ENCODE results near the gene TBC1D22A.

The TBC1D22A gene

DNA sequence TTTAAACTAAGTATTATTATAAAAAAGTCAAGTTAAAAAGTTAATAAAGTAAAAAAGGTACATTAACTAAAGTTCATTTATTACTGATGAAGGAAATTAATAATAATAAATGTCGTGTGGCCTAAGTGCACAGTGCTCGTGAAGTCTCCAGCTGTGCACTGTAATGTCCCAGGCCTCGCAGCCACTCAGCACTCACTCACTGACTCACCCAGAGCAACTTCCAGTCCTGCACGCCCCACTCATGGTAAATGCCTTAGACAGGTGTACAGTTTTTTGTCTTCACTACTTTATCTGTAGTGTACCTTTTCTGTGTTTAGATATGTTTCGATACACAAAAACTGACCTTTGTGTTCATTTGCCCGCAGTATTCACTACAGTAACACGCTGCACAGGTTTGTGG is 175.5 kb downstream of the TBC1D22A start:
- DNase-seq, result no peak

DNA sequence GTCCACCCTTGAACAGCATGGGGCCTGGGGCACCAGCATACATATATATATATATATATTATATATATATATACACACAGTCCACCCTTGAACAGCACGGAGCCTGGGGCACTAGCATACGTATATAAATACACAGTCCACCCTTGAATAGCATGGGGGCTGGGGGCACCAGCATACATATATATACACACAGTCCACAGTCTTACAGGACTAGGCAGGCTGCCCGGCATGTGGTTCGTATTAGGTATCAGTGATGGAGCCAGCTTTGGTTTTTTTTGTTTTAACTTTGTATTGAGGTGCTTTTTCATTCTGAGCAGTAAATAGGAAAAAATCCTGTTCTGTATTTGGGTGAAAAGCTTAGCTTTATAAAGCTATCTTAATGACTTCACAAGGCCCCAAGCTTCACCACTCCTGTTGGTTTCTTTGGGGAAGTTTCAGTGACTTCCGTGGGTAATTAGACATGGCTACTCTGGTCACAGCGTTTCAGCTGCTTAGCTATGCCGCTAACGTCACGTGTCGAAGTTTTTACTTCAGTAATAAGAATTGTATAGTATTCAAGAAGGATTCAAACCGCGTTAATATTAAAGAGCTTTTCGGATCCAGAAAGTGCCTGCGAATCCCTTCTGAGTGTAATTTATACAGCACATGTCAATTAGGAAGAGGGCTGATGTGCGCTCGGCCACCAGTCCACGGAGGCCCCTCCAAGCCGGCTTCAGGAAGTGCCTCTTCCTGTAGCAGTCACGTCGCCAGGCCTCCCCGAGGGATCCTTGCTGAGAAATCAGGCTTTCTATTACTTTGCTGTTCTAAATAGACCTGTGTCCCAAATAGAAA is 179.7 kb downstream of the TBC1D22A start:
- no peak for DNase-seq

DNA sequence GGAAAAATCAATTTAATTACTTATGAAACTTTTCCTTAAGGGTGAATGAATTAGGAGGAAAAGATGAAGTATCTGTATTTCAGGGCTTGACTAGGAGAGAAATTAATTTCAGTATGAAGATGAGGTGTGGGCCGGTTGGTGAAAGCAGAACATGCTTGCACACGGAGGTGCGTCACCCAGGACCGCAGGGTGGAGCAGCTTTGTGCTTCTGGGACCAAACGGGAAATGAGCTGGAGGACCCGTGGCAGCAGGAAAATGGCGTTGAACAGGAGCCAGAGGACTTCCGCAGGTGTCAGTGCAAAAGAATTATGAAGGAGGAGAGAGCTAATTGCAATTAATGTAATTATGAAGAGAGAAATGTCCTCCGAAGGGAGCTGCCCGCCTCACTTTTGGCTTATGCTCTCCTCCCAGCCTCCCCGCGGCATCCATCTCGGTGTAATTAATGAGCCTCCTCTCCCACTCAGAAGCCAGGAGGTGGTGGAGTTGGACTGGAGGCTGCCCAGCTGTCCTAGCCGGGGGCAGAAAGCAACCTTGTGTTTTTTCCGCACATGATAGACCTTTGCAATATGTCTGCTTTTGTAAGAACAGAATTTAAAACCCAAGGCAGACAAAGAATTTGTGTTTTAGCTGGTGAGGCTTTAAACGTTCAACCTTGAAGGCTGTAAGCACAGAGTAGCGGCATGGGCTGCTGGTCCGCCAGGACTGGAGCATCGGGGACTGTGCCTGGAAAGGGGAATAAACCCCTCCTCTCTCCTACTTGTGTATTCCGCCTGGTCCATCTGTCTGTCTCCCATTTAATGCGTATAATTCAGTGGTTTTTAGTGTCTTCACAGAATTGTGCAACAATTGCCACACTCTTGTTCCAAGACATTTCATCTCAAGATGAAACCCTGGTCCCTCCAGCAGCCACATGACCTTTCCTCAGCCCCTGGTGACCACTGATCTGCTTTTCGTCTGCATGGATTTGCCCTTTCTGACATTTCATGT is 180.6 kb downstream of the TBC1D22A start:
- DNase-seq, result no peak

DNA sequence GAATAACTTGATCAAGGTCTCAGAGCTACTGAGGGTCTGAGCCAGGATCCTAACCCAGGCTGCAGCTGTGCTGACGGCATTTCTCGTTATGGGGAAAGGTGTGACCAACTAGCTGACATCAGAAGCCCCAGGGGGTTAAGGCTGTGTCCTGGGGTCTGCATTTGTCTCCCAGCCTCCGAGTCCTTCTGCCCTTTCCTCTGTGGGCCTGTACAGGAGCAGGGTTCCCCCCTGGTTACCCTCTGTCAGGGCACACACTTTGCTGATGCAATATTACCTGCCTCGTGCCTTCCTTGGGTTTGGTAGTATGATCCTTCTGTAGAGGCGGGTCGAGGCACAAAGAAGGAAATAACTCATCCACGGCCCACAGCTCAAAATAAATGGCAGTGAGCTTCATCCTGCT is 183.0 kb downstream of the TBC1D22A start:
- DNase-seq, result no peak

DNA sequence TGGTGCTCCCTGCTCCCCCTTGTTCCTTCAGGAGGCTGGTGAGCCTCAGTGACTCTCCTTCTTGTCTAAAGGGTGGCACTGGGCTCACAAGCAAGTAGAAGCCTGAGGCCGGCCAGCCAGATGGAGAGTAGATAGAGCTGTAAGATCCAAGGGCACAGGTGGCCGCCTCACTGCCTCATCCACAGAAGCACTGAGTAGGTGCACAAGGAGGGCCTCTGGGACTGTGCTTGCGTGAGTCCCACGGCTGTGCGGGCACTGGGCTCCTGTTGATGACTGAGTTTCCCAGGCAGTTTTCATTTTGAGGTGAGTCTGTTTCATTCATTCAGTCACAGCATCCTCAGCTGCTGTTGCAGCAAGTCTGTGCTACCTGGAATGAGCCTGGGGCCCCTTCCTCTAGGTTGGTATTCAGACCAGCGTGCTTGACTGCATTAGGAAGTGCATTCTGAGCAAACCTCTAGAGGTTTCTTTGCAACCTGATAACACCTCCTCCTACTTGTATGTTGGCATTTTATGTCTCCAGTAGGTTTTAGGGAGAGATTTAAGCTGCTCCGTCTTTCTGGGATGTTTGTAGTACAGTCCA is 184.0 kb downstream of the TBC1D22A start:
- DNase-seq, result no peak

DNA sequence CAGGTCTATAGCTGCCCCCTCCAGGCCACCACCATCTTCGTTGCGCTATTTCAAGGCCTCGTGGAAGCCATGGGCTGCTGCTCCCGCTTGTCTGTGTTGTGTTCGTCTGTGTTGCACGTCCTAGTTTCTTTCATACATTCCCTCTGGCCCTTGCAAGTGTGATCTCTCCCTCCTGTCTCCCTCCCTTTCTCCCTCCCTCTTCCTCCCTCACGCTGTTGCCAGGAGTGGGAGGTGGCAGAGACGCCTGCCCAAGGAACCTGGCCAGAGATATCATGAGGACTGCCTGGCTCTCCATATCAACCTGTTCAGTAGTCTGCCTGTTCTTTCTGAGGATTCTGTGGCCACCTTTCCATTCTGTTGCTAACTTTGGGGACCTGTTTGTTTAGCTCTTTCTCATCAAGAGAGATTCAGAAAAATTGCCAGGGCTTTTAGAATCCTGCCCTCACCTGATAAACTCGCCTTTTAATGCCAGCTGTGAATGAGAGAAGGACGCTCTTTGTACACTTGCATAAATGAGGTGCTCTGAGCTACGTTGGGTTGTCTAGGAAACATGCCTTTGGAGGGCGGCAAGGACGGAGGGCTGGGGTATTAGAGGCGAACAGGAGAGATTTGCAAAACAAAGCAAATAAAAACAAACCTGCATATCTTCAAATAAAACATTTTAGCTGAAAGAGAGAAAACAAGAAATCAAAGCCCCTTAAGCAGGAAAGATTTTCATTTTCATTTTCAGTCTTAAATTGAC is 185.2 kb downstream of the TBC1D22A start:
- no peak for DNase-seq

DNA sequence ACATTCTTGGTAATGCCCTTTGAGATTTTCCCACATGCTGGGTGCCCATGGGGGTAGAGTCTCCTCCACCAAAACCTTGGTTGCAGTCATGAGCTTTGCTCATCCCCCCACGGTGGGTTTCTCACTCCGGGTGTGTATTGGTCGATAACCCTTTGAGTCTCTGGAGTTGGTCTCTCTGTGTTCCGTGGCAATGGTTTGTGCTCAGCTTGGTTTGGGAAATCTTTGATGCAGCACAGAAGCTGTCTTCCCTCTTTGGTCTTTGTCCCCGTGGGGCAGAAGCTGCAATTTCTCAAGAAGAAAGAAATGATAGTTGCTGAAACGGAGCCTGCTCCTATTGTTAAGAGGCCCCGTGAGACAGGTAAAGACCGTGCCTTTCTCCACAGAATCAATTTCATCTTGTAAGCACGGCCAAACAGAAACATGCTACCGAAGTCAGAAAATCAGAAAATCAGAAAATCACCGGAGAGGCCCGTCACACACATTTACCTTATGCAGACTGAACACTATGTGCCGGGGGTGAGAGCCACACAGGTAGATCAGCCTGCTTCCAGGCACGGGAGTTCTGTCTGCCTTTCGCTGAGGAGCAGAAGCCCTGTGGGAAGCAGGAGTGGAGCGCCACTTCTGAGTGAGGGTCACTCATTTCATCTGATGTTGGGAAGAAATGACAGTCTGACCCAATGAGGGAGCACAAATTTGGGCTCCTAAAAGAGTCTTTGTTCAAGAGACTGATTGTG is 186.1 kb downstream of the TBC1D22A start:
- DNase-seq, result no peak

DNA sequence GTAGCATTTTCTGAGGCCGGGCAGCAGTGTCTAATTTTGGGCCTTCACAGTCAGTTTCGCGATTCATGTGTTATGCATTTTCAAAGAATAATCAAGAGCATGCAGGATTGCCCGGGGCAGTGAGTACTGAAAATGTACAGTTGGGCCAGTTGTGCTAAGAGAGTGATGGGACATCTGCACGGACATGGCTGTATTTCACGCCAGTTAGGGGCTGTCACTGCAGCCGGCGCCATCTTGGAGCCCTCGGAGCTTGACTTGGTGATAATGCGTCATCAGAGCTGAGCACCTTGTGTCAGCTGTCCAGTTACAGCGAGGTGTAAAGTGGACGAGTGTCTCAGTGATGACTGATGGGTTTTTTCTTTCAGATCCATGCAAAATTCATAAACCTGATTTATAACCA is 188.9 kb downstream of the TBC1D22A start:
- DNase-seq, result no peak

DNA sequence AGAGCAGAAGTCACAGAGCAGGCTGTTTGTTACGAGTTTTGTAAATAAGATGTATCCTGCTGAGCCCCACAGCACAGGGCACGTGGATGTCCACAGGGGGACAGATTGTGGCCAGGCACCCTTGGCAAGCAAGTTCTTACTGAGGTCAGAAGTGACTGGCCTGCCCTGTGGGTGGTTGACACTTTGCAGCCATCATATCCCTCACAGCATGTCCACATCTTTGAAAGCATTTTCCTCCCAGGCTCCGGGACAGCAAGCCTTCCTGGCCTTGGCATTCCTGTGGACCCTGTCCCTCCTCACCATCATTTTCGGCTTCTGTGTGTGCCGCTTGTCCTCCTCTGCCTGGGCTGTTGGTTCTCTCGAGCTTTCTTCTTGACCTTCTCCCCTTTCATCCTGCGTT is 189.5 kb downstream of the TBC1D22A start:
- no peak for DNase-seq

DNA sequence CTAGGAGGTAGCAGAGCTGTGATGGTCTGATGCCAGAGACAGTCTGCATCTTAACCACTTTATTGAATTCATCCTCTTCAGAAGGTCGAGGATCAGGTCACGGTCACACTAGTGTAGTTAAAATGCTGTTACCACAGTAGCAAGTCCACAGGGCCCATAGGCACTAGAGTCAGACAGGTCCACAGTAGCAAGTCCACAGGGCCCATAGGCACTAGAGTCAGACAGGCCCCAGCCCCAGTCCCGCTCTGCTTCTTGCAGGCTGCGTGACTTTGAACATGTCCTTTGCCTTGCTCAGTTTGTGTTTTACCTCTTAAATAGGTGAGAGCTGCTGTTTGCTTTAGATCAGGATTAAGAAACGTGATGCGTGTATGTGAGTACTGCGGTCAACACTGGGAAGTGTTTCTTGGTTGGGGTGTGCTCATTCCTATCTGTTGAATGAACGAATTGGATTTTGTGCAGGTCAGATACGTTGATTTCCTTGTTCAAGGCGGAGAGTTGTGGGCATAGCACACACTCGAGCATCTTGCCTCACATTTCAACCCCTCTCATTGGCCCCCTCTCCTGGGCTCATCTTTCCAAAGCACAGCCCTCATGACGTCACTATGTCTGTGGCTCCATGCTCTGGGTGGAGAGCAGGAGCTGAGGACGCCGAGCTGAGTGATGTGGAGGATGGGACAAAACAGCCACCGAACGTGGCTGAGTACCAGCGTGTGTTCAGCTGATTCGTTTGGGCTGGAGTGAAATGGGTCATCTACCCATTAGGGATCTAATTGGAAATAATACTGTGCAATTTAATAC is 191.7 kb downstream of the TBC1D22A start:
- no peak for DNase-seq

DNA sequence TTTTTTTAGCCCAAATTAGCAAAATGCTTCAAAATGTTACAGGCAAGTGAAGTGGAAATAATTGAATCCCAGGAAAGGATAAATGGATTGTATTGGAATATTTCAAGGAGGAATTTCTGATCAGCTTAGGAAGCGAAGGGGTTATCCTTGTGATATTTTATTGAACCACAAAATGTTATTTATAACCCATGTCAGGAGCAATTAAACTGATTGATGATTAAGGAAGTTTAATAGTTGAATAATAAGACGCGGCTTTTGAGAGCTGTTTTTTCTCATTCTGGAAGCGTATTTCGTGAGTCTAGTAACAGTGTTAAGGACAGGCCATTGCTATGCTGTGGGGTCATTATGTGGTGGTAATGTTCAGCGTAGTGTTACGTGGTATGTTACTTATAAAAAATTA is 192.3 kb downstream of the TBC1D22A start:
- DNase-seq, result no peak

DNA sequence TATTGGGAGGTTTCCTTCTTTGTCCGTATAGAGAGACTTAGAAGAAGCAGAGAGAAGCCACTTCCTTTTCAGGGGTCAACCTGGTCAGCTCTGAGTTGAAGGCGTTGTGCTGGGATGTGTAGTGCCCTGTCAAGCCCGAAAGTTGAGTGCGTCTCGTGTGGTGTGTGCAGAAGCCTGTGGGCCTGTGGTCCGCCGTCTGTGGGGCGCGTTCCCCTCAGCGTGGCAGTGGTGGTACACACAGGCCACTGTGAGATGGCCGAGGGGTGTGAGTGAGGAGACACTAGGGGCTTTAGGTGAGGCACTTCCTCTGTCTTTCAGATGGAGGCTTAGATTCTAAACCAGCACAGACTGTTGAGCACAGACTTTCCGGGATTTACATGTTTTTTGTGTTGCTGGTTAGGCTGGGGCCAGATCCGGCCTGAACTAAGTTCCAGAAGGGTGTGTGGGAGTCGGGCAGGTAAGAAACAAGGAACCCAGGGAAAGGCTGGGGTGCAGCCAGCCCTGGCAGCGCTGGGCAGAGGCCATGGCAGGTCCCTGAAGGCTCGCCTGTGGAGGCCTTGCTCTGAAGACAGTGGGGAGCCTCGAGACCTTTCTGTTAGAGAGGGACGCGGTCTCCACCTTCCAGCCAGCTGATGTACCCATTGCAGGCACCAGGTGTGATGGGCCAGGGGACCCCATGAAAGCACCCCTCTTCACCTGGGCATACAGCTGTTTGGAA is 194.2 kb downstream of the TBC1D22A start:
- no peak for DNase-seq

DNA sequence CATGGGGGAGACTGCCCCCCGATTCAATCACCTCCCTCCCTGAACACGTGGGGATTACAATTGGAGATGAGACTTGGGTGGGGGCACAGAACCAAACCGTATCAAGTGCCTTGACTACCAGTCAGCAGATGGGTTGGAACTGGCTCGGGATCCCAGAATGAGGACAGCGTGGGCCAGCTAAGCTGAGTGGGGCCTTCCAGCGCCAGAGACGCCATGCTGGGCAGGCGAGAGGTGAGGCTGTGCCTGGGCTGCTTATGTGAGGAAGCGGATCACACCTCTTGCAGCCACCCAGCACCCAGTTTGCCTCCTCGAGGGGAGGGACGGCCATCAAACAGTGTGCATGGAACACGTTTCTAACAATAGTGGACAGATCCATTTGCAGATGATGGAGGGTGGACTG is 195.1 kb downstream of the TBC1D22A start:
- no peak for DNase-seq

DNA sequence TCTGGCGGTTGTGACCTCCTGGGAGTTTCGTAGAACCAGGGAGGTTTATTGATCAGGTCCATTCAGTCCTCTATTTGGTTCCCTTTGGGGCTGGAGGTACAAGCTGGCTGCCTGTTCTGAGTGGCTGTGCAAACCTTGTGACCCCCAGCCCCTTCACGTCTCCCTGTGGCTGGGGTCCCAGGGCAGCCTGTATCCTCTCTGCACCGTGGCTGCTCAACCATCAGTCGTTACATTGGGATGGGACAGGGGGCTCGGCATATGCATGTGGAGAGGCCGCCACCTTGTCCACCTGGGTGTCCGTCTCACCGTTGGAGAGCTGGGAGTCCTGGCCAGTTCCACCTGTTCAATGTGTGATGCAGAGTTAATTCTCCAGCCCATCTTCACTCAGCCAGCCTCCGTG is 195.7 kb downstream of the TBC1D22A start:
- no peak for DNase-seq

DNA sequence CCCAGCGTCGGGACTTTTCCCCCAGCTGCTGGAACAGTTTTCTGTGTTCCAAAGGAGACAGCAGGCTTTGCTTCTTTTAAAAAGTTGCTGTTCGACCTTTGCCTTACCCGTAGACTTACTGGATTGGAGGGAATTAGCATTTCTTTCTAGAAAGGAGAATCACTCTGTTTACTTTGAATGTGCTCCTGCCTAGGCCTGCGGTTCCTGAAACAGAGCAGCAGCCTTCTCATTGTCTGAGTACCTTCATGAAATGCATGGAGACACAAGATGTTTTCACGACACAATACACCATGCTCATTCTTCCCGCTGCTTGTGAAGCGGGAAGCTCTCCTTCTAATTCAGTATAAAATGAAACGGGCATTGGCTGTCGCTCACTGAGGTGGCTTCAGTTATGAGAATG is 196.2 kb downstream of the TBC1D22A start:
- DNase-seq, result no peak

DNA sequence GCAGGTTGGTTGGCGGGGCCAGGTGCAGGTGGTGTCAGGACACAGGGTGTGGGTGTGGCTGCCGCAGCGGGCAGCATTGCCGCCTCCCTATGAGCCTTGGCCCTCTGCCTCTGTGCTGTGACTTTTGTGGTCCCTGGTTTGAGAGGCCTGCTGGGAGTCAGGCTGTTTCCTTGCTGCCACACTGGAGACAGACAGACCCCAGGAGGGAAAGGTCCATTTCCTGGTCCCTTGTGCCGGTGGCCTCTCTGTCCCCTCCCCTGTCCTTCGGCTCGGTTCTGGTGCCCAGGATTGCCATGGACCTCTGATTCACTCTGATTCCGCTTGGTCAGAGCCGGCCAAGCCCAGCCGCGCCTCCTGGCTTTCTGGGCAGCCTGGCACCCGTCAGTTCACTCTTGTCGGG is 196.9 kb downstream of the TBC1D22A start:
- DNase-seq, result no peak

DNA sequence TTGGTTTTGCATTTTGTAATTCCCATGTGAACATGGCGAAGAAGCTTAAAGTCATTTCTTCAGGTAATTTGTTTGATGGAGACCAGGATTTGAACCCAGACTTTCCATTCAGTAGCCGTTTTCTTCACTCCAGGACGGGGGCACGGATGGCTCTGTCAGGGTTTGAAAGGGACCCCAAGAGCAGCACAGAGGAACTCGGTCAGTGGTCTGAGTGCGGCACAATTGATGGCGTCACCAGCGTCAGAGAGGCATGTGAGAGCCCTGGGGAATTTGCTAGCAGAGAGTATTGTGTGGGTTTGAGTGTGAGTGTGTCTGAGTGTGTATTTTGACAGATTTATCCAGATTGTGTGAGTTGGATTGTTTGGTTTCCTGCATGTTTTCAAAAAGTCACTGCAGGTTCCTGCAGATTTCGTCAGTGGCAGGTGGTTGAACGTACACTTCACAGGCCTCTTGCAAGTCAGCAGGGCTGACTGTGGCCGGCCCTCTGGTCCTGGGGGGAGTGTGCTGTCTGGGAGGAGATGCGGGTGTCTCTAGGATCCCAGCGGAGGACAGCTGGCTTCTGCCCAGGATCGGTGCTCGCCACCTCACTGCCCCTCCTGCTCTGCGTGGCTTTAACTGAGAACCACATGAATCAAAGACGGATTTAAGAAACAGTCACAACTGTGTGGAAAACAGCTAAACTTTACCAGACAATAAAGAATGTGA is 199.3 kb downstream of the TBC1D22A start:
- DNase-seq, result no peak

DNA sequence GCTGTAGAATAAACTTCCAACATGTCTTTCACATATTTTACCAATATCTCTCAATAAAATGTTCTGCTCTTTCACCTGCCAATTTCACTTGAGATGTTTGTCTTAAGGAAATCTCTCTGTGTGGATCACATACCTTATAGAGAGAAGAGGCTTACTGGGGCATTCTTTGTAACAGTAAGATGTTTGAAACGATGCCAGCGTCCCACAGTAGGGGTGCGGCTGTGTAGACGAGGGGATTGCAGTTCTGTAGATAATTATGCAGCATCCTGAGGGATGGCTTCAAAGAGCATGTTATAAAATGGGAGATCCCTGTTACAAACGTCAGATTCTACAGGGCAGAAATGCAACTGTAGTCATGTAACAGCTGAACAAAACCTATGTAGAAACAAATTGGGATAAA is 200.0 kb downstream of the TBC1D22A start:
- DNase-seq, result no peak

DNA sequence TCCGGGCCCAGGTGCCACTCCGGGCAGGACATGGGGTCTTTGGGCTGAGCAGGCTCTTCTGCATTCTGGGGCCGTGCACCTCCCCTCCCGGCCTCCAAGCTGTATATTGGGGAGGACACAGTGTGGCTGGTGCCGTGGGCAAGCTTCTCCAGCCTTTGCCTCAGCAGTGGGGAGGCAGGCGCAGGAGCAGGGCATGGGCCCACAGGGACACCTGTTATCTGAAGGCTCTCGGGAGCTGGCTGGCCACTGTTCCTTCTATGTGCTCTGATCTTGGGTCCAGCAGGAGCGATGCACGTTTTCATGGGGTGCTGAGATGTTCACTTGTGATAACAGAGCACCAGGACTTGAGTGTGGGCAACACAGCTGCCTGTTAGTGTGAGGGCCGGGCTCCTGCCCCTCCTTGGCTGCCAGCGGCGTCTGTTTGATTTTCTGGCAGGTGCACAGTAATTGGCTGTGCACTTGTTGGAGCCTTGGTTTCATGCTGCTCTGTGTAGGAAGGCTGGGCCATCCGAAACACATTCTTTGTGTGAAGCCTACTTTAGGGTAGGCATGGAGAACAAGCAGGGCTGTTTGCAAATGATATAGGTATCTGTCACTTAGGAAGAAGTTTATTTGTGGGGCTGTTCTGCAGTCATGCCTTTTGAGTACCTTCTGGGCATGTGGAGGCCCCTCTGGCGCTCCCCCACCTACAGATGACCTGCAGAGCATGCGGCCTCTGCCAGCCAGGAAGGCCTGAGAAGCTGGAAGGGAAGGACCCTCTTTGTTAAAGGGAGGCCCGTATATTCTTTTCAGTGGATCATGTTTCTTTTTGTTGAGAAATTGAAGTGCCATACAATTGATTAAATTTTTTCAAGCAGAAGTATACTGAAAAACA is 201.5 kb downstream of the TBC1D22A start:
- no peak for DNase-seq
